HEK293 (cell line): ENCODE results near the gene IWS1.

Source experiments
- CTCF ChIA-PET: fragments of 350-600 bp; formaldehyde crosslinking; extraction: SDS; loops from one replicate; lab custom pipeline; 2021; ENCODE audit warnings: antibody characterized with exemption; lab: Yijun Ruan, JAX
- POLR2A ChIA-PET: fragments of 300-600 bp; formaldehyde crosslinking; extraction: SDS; loops from one replicate; lab custom pipeline; 2020; ENCODE audit warnings: antibody characterized with exemption, inconsistent platforms; lab: Yijun Ruan, JAX
- H3K27ac ChIP-seq: fragments of 200-500 bp; sonication (Bioruptor generic); 2 replicates; pipeline ENCODE4 v1.5.1; 2014; ENCODE audit warnings: low read depth, low read length, control low read depth, inconsistent platforms; ENCODE audit errors: extremely low read depth
- H3K36me3 ChIP-seq, 2 experiments: fragments of 200-500 bp in 1 of 2; sonication (Bioruptor generic) in 1 of 2; 1 replicate in 1 of 2; 2 replicates in 1 of 2; pipeline ENCODE4 v1.5.1; 2014 to 2017; ENCODE audit warnings: inconsistent platforms in 2 of 2, low read length in 2 of 2; ENCODE audit not compliant: control insufficient read depth in 2 of 2, insufficient read depth in 1 of 2
- H3K4me1 ChIP-seq: fragments of 200-500 bp; sonication (Bioruptor generic); 2 replicates; pipeline ENCODE4 v1.5.1; 2014; ENCODE audit warnings: mild to moderate bottlenecking, low read length, inconsistent platforms; ENCODE audit not compliant: control insufficient read depth, insufficient read depth
- H3K4me3 ChIP-seq: 2 replicates; pipeline ENCODE4 v1.5.1; 2011; ENCODE audit warnings: low read depth, mild to moderate bottlenecking, control low read depth, low read length, moderate library complexity
- H3K9me3 ChIP-seq: fragments of 200-500 bp; sonication (Bioruptor generic); 2 replicates; pipeline ENCODE4 v1.5.1; 2014; ENCODE audit warnings: low read depth, low read length, inconsistent platforms; ENCODE audit not compliant: control insufficient read depth, insufficient read depth
- AEBP2 ChIP-seq: fragments of 450-650 bp; formaldehyde crosslinking; IDR thresholded peaks from 2 replicates; pipeline ENCODE4 v1.5.1; 2016; ENCODE audit warnings: missing biosample characterization, missing genetic modification characterization, borderline replicate concordance
- KLF1 ChIP-seq: fragments of 450-650 bp; formaldehyde crosslinking; IDR thresholded peaks from 2 replicates; pipeline ENCODE4 v1.5.1; 2016; ENCODE audit warnings: missing biosample characterization, missing genetic modification characterization
- PRDM1 ChIP-seq: fragments of 450-650 bp; formaldehyde crosslinking; IDR thresholded peaks from 2 replicates; pipeline ENCODE4; 2016; ENCODE audit warnings: missing biosample characterization, missing genetic modification characterization
- TCF7L2 ChIP-seq: IDR thresholded peaks from 2 replicates; pipeline ENCODE4 v1.6.1; 2011; ENCODE audit warnings: low read depth, mild to moderate bottlenecking, inconsistent platforms, low read length, moderate library complexity, borderline replicate concordance
- ZBTB10 ChIP-seq: fragments of 450-650 bp; formaldehyde crosslinking; IDR thresholded peaks from 2 replicates; pipeline ENCODE4 v1.5.1; 2016; ENCODE audit warnings: missing biosample characterization, missing genetic modification characterization
- ZNF10 ChIP-seq: fragments of 450-650 bp; formaldehyde crosslinking; IDR thresholded peaks from 2 replicates; pipeline ENCODE4 v1.5.1; 2017; ENCODE audit warnings: missing biosample characterization, missing genetic modification characterization
- ZNF155 ChIP-seq: fragments of 450-650 bp; formaldehyde crosslinking; IDR thresholded peaks from 2 replicates; pipeline ENCODE4 v1.5.1; 2016; ENCODE audit warnings: missing biosample characterization, missing genetic modification characterization
- ZNF221 ChIP-seq: fragments of 450-650 bp; formaldehyde crosslinking; IDR thresholded peaks from 2 replicates; pipeline ENCODE4 v1.5.1; 2017; ENCODE audit warnings: missing biosample characterization, missing genetic modification characterization, borderline replicate concordance
- ZNF24 ChIP-seq: fragments of 450-650 bp; formaldehyde crosslinking; IDR thresholded peaks from 2 replicates; pipeline ENCODE4 v1.5.1; 2016; ENCODE audit warnings: missing biosample characterization, missing genetic modification characterization
- ZNF391 ChIP-seq: fragments of 450-650 bp; formaldehyde crosslinking; IDR thresholded peaks from 2 replicates; pipeline ENCODE4 v1.5.1; 2016; ENCODE audit warnings: low read depth, missing biosample characterization, missing genetic modification characterization, borderline replicate concordance
- ZNF549 ChIP-seq: fragments of 450-650 bp; IDR thresholded peaks from 2 replicates; pipeline ENCODE4 v1.5.1; 2018; ENCODE audit warnings: missing biosample characterization, missing genetic modification characterization, mild to moderate bottlenecking, inconsistent platforms, moderate library complexity
- ZNF555 ChIP-seq: fragments of 450-650 bp; formaldehyde crosslinking; conservative IDR thresholded peaks from 2 replicates; pipeline ENCODE4 v1.5.1; 2017; ENCODE audit warnings: missing biosample characterization, mild to moderate bottlenecking, missing genetic modification characterization, inconsistent platforms
- ZNF768 ChIP-seq: fragments of 450-650 bp; formaldehyde crosslinking; IDR thresholded peaks from 2 replicates; pipeline ENCODE4 v1.5.1; 2018; ENCODE audit warnings: missing biosample characterization, mild to moderate bottlenecking, missing genetic modification characterization
- ZSCAN18 ChIP-seq: fragments of 450-650 bp; formaldehyde crosslinking; IDR thresholded peaks from 2 replicates; pipeline ENCODE4 v1.5.1; 2016; ENCODE audit warnings: missing biosample characterization, missing genetic modification characterization
- ZSCAN23 ChIP-seq: fragments of 450-650 bp; formaldehyde crosslinking; IDR thresholded peaks from 2 replicates; pipeline ENCODE4 v1.5.1; 2016; ENCODE audit warnings: missing biosample characterization, missing genetic modification characterization
- TF ChIP-seq, protein P1 (sequence below): fragments of 450-650 bp; formaldehyde crosslinking; IDR thresholded peaks from 2 replicates; pipeline ENCODE4 v1.5.1; 2016; ENCODE audit warnings: missing biosample characterization, missing genetic modification characterization
- TF ChIP-seq, protein P2 (sequence below): fragments of 450-650 bp; formaldehyde crosslinking; IDR thresholded peaks from 2 replicates; pipeline ENCODE4 v1.5.1; 2016; ENCODE audit warnings: missing biosample characterization, missing genetic modification characterization, borderline replicate concordance

Gene IWS1

GRCh38 chr2:127559454-127559853, 33.2 kb upstream of the IWS1 start:
- POLR2A ChIA-PET, result no interaction called here
- Histone ChIP-seq H3K27ac (no peak overlapping the region), H3K36me3 (no peaks in the 10 kb centered on the region), H3K4me1 (no peaks in the 10 kb centered on the region), H3K9me3 (no peaks in the 10 kb centered on the region), H3K4me3 (no peak overlapping the region)
- no peak for TF ChIP-seq ZNF549
- TF ChIP-seq, protein P1, sequence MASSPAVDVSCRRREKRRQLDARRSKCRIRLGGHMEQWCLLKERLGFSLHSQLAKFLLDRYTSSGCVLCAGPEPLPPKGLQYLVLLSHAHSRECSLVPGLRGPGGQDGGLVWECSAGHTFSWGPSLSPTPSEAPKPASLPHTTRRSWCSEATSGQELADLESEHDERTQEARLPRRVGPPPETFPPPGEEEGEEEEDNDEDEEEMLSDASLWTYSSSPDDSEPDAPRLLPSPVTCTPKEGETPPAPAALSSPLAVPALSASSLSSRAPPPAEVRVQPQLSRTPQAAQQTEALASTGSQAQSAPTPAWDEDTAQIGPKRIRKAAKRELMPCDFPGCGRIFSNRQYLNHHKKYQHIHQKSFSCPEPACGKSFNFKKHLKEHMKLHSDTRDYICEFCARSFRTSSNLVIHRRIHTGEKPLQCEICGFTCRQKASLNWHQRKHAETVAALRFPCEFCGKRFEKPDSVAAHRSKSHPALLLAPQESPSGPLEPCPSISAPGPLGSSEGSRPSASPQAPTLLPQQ (tag by site-specific recombination), result no peak
- no peak for TF ChIP-seq ZNF10 (tag by site-specific recombination)
- no peak for TF ChIP-seq ZNF555 (tag by site-specific recombination)
- TF ChIP-seq, protein P2, sequence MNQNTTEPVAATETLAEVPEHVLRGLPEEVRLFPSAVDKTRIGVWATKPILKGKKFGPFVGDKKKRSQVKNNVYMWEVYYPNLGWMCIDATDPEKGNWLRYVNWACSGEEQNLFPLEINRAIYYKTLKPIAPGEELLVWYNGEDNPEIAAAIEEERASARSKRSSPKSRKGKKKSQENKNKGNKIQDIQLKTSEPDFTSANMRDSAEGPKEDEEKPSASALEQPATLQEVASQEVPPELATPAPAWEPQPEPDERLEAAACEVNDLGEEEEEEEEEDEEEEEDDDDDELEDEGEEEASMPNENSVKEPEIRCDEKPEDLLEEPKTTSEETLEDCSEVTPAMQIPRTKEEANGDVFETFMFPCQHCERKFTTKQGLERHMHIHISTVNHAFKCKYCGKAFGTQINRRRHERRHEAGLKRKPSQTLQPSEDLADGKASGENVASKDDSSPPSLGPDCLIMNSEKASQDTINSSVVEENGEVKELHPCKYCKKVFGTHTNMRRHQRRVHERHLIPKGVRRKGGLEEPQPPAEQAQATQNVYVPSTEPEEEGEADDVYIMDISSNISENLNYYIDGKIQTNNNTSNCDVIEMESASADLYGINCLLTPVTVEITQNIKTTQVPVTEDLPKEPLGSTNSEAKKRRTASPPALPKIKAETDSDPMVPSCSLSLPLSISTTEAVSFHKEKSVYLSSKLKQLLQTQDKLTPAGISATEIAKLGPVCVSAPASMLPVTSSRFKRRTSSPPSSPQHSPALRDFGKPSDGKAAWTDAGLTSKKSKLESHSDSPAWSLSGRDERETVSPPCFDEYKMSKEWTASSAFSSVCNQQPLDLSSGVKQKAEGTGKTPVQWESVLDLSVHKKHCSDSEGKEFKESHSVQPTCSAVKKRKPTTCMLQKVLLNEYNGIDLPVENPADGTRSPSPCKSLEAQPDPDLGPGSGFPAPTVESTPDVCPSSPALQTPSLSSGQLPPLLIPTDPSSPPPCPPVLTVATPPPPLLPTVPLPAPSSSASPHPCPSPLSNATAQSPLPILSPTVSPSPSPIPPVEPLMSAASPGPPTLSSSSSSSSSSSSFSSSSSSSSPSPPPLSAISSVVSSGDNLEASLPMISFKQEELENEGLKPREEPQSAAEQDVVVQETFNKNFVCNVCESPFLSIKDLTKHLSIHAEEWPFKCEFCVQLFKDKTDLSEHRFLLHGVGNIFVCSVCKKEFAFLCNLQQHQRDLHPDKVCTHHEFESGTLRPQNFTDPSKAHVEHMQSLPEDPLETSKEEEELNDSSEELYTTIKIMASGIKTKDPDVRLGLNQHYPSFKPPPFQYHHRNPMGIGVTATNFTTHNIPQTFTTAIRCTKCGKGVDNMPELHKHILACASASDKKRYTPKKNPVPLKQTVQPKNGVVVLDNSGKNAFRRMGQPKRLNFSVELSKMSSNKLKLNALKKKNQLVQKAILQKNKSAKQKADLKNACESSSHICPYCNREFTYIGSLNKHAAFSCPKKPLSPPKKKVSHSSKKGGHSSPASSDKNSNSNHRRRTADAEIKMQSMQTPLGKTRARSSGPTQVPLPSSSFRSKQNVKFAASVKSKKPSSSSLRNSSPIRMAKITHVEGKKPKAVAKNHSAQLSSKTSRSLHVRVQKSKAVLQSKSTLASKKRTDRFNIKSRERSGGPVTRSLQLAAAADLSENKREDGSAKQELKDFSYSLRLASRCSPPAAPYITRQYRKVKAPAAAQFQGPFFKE, result no peak
- TF ChIP-seq ZNF24 (tag by site-specific recombination), result no peak
- no peak for TF ChIP-seq TCF7L2
- no peak for TF ChIP-seq ZNF768 (tag by site-specific recombination)
- TF ChIP-seq ZNF221 (tag by site-specific recombination), result no peak
- no peak for TF ChIP-seq ZSCAN18
- TF ChIP-seq ZSCAN23 (tag by site-specific recombination), result no peak
- TF ChIP-seq AEBP2, result no peak
- TF ChIP-seq ZBTB10 (tag by site-specific recombination), result no peak
- no peak for TF ChIP-seq PRDM1 (tag by site-specific recombination)
- TF ChIP-seq KLF1 (tag by site-specific recombination), result no peak
- no peak for TF ChIP-seq ZNF155 (tag by site-specific recombination)
- no peak for TF ChIP-seq ZNF391 (tag by site-specific recombination)
- CTCF ChIA-PET, result interaction anchor here (1.4 kb wide), 1 partner anchor 32 kb away, joined by 5 read pairs; no protein-coding TSS in a partner anchor
